ENCODE data around the gene CWC27.
"Not testable (repeated sequence)": the region's sequence is repeated elsewhere in the genome, so short reads cannot be mapped to it uniquely, and the experiment has no call there.

The CWC27 gene

GRCh38 chr5:64796301-64796700, 27.6 kb downstream of the CWC27 start:
- H3K4me3 ChIP-seq (ENCODE audit: low read depth, low read length), result no peak overlapping the region
- TF ChIP-seq CTCF (IDR thresholded peaks at IDR 0.05; ENCODE audit: control insufficient read depth, extremely low read depth, insufficient read depth), result no peak
- no peak for DNase-seq (ENCODE audit: low read depth)

GRCh38 chr5:64800926-64801325, 32.2 kb downstream of the CWC27 start:
- no peak for TF ChIP-seq CTCF (IDR thresholded peaks at IDR 0.05; ENCODE audit: control insufficient read depth, extremely low read depth, insufficient read depth)
- no peak for DNase-seq (ENCODE audit: low read depth)
- H3K4me3 ChIP-seq (ENCODE audit: low read depth, low read length), result no peak overlapping the region

- no peak overlapping the region for H3K4me3 ChIP-seq (ENCODE audit: low read depth, low read length)
- TF ChIP-seq CTCF (IDR thresholded peaks at IDR 0.05; ENCODE audit: control insufficient read depth, extremely low read depth, insufficient read depth), result no peak
- no peak for DNase-seq (ENCODE audit: low read depth)
Measured at GRCh38 chr5:64806537-64806936, 37.8 kb downstream of the CWC27 start.

GRCh38 chr5:64807520-64807919, 38.8 kb downstream of the CWC27 start:
- no peak for DNase-seq (ENCODE audit: low read depth)
- H3K4me3 ChIP-seq (ENCODE audit: low read depth, low read length), result no peak overlapping the region
- no peak for TF ChIP-seq CTCF (IDR thresholded peaks at IDR 0.05; ENCODE audit: control insufficient read depth, extremely low read depth, insufficient read depth)

- H3K4me3 ChIP-seq (ENCODE audit: low read depth, low read length), result no peak overlapping the region
- TF ChIP-seq CTCF (IDR thresholded peaks at IDR 0.05; ENCODE audit: control insufficient read depth, extremely low read depth, insufficient read depth), result peak; percentile 77
- peak; percentile 38 for DNase-seq (ENCODE audit: low read depth)
Measured at GRCh38 chr5:64811050-64811640, 42.4 kb downstream of the CWC27 start.

- TF ChIP-seq CTCF (IDR thresholded peaks at IDR 0.05; ENCODE audit: control insufficient read depth, extremely low read depth, insufficient read depth), result no peak
- DNase-seq (ENCODE audit: low read depth), result no peak
- no peak overlapping the region for H3K4me3 ChIP-seq (ENCODE audit: low read depth, low read length)
Measured at GRCh38 chr5:64814073-64814472, 45.3 kb downstream of the CWC27 start.

GRCh38 chr5:64818245-64818644, 49.5 kb downstream of the CWC27 start:
- peak; percentile 86 for DNase-seq (ENCODE audit: low read depth)
- H3K4me3 ChIP-seq (ENCODE audit: low read depth, low read length), result no peak overlapping the region
- TF ChIP-seq CTCF (IDR thresholded peaks at IDR 0.05; ENCODE audit: control insufficient read depth, extremely low read depth, insufficient read depth), result no peak

- DNase-seq (ENCODE audit: low read depth); H3K4me3 ChIP-seq (ENCODE audit: low read depth, low read length): not testable (repeated sequence)
Measured at GRCh38 chr5:64819345-64819744, 50.6 kb downstream of the CWC27 start.

All from LNCaP clone FGC (cell line).